ENCODE data around the gene PITPNM3. TPM values are rescaled to one million over a fixed set of nuclear protein-coding genes. Genes with fewer than 3 reads are reported as not detected.

The PITPNM3 gene
- total and polyA plus RNA-seq, 11 donors: 0.16 to 1.7 (median 0.33) TPM

GRCh38 chr17:6435968-6436367 lies 120.4 kb downstream of the PITPNM3 start:
- Histone ChIP-seq H3K36me3 (no peaks in the 10 kb centered on the region), H3K27ac (no peak overlapping the region), H3K4me1 (no peaks in the 10 kb centered on the region), H3K9me3 (peaks cover 0 to 6% (median 2%) of the 10 kb centered on the region in 12 donors), H3K27me3 (peaks cover 0 to 35% (median 16%) of the 10 kb centered on the region in 9 donors), H3K4me3 (no peak overlapping the region)
- TF ChIP-seq POLR2A (IDR thresholded peaks at IDR 0.05): no peak
- peak; percentile 65 to 82 (median 76) for TF ChIP-seq CTCF (IDR thresholded peaks at IDR 0.05)
- ATAC-seq (peak; percentile 61 to 95 (median 90)), DNase-seq (peak in 4 of 5 donors; percentile 44 to 60 (median 49))
- WGBS, 4 donors: 15 to 20% (median 19%) methylated on average over 9 of the region's 9 CpGs
- intact Hi-C loops (cut with DNase I): loop anchor here in 4 of 10 donors (1.0 to 10.0 kb wide), 3 partner anchors 849 to 1181 kb away; no protein-coding TSS in a partner anchor

DNA sequence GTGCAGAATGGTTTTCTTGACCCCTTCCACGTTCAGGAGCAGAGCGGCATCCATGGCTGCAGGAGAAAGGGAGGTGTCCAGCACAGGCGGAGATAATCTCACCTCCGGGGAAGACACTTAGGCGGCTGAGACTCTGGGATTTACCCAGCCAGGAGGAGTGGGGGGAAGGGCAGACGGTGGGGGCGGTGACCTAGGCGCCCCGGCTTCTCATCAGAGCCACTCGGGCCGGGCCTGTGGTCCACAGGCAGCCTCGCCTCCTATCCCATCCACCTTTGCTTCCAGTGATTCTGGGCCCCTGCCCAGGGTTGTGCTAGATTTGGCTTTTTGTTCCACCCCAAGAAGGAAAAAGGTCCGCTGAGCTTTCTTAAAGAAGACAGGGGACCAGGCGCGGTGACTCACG lies 121.3 kb downstream of the PITPNM3 start, which contains the start of gene AIPL1:
AIPL1 (minus strand) TSS at position 71 of the 400 bp plus-strand sequence; CDS start at position 54, 17 bp downstream.
- 64 to 75% (median 70%) methylated on average over 14 to 16 of the region's 16 CpGs for WGBS, 4 donors
- Histone ChIP-seq H3K27ac (no peak within 1 kb of the TSS), H3K4me1 (no peaks in the 10 kb centered on the region), H3K9me3 (peaks cover 0 to 10% (median 6%) of the 10 kb centered on the region in 12 donors), H3K27me3 (peaks cover 0 to 30% (median 16%) of the 10 kb centered on the region in 9 donors), H3K4me3 (no peak within 1 kb of the TSS), H3K36me3 (no peaks in the 10 kb centered on the region)
- TF ChIP-seq POLR2A (IDR thresholded peaks at IDR 0.05): no peak
- TF ChIP-seq CTCF (IDR thresholded peaks at IDR 0.05): no peak
- DNase-seq (no peak), ATAC-seq (no peak)
- intact Hi-C loops (cut with DNase I): loop anchor here in 3 of 10 donors (5.0 to 10.0 kb wide), 2 partner anchors 848 to 1180 kb away; no protein-coding TSS in a partner anchor

DNA sequence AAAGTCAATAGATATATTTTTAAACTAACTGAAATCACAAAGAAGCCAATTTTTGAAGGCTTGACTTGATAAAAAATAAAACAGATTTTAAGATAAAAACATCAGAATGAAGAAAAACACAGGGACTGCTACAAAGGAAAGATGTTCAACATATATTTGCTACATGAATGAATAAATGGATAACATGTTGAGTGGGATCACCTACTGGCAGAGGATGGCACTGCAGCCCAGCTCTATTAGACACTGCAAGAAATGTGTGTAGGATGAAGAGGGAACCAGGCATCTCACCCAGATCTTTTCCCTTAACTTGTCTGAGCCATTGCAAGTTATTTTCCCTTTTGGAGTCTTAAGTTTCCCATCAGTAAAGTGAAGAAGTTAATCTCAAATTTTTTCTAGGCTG lies 125.6 kb downstream of the PITPNM3 start:
- no peak for DNase-seq
- H3K4me3 ChIP-seq: no peak overlapping the region
- no peaks in the 10 kb centered on the region for H3K36me3 ChIP-seq
- ATAC-seq: no peak
- H3K4me1 ChIP-seq: peaks cover 0 to 14% (median 0%) of the 10 kb centered on the region in 12 donors
- peaks cover 0 to 6% (median 0%) of the 10 kb centered on the region in 9 donors for H3K27me3 ChIP-seq
- intact Hi-C loops (cut with DNase I): loop anchor here in 1 of 10 donors (10.0 kb wide), 1 partner anchor 1176 kb away; no protein-coding TSS in a partner anchor
- H3K27ac ChIP-seq: no peak overlapping the region
- peaks cover 0 to 10% (median 6%) of the 10 kb centered on the region in 12 donors for H3K9me3 ChIP-seq
- TF ChIP-seq CTCF (IDR thresholded peaks at IDR 0.05): peak in 3 of 12 donors; percentile 9 to 23 (median 19)
- TF ChIP-seq POLR2A (IDR thresholded peaks at IDR 0.05): no peak

GRCh38 chr17:6429266-6429665 lies 127.1 kb downstream of the PITPNM3 start:
- Histone ChIP-seq H3K27me3 (peaks cover 0 to 8% (median 0%) of the 10 kb centered on the region in 9 donors), H3K27ac (no peak overlapping the region), H3K36me3 (no peaks in the 10 kb centered on the region), H3K4me1 (peaks cover 0 to 14% (median 0%) of the 10 kb centered on the region in 12 donors), H3K4me3 (no peak overlapping the region), H3K9me3 (peaks cover 0 to 10% (median 6%) of the 10 kb centered on the region in 12 donors)
- DNase-seq (no peak), ATAC-seq (no peak)
- no peak for TF ChIP-seq POLR2A (IDR thresholded peaks at IDR 0.05)
- TF ChIP-seq CTCF (IDR thresholded peaks at IDR 0.05): no peak
- 86 to 95% (median 87%) methylated on average over 2 to 7 of the region's 7 CpGs; no CpG with 5 or more reads in 1 of the 4 donors for WGBS, 4 donors
- intact Hi-C loops (cut with DNase I): loop anchor here in 1 of 10 donors (10.0 kb wide), 1 partner anchor 724 kb away; no protein-coding TSS in a partner anchor

All from heart left ventricle (tissue), 16 donors.